AG04450 (cell line): ENCODE measurements around the gene ADGRG6. TPM values are rescaled to one million over a fixed set of nuclear protein-coding genes. Genes with fewer than 3 reads are reported as not detected.

Experiments used
- CTCF ChIA-PET: fragments of 300-600, 350-600 bp; formaldehyde crosslinking; extraction: SDS; loops from one replicate; lab custom pipeline; 2022; ENCODE audit warnings: antibody characterized with exemption, inconsistent platforms; lab: Charles Lee
- POLR2A ChIA-PET: fragments of 350-600 bp; formaldehyde crosslinking; extraction: SDS; loops from one replicate; lab custom pipeline; 2021; ENCODE audit warnings: antibody characterized with exemption, inconsistent platforms; lab: Yijun Ruan, JAX
- DNase-seq: peaks from one replicate; pipeline ENCODE4 v3.0.0-alpha.2; 2011; ENCODE audit warnings: low read depth, low spot score
- H3K27ac ChIP-seq: one replicate; pipeline ENCODE4 v1.5.1; 2012; ENCODE audit warnings: low read depth, low read length, control low read depth
- H3K27me3 ChIP-seq: one replicate; pipeline ENCODE4 v1.6.0; 2012; ENCODE audit warnings: low read length; ENCODE audit not compliant: control insufficient read depth, insufficient read depth
- H3K4me3 ChIP-seq: 2 replicates; pipeline ENCODE4 v1.5.1; 2011; ENCODE audit warnings: mild to moderate bottlenecking, low read depth, low read length, control low read depth
- H3K9me3 ChIP-seq: 2 replicates; pipeline ENCODE4 v1.5.1; 2012; ENCODE audit warnings: low read length; ENCODE audit not compliant: control insufficient read depth, insufficient read depth
- CTCF ChIP-seq: IDR thresholded peaks from 2 replicates; pipeline ENCODE4 v1.5.1; 2011; ENCODE audit warnings: low read depth, low read length, control low read depth, inconsistent platforms
- polyA plus RNA-seq: library from polyadenylated mRNA; depleted of rRNA; stranded (reverse); fragments of >200 nt; gene quantifications from 2 replicates; pipeline ENCODE4 v1.2.3, GENCODE V29; 2011

The ADGRG6 gene
- polyA plus RNA-seq, 1 experiment, result 16.2 TPM

GRCh38 chr6:142443532-142443931 lies 141.7 kb downstream of the ADGRG6 start:
- Histone ChIP-seq H3K27me3 (no peaks in the 10 kb centered on the region), H3K4me3 (no peak overlapping the region), H3K9me3 (no peaks in the 10 kb centered on the region), H3K27ac (no peak overlapping the region)
- CTCF ChIA-PET, result interaction anchor here (0.5 kb wide), 1 partner anchor 134 kb away, joined by 3 read pairs; no protein-coding TSS in a partner anchor
- TF ChIP-seq CTCF, result no peak
- POLR2A ChIA-PET, result no interaction called here
- no peak for DNase-seq

GRCh38 chr6:142444376-142444775 lies 142.6 kb downstream of the ADGRG6 start:
- ChIA-PET POLR2A (no interaction called here), CTCF (interaction anchor here (2.4 kb wide), 1 partner anchor 30 kb away, joined by 13 read pairs; no protein-coding TSS in a partner anchor)
- no peak overlapping the region for H3K4me3 ChIP-seq
- no peak for DNase-seq
- TF ChIP-seq CTCF, result no peak
- no peak overlapping the region for H3K27ac ChIP-seq
- H3K9me3 ChIP-seq, result no peaks in the 10 kb centered on the region
- H3K27me3 ChIP-seq, result no peaks in the 10 kb centered on the region

- DNase-seq, result no peak
These were observed 143.1 kb downstream of the ADGRG6 start for GRCh38 chr6:142444881-142445301.

GRCh38 chr6:142446168-142446567 lies 144.4 kb downstream of the ADGRG6 start:
- no peak overlapping the region for H3K27ac ChIP-seq
- no peaks in the 10 kb centered on the region for H3K27me3 ChIP-seq
- no peaks in the 10 kb centered on the region for H3K9me3 ChIP-seq
- no peak overlapping the region for H3K4me3 ChIP-seq
- TF ChIP-seq CTCF, result no peak
- CTCF ChIA-PET, result interaction anchor here (1.6 to 2.4 kb wide), 2 partner anchors 28 to 120 kb away, joined by 3 to 13 read pairs; no protein-coding TSS in a partner anchor
- POLR2A ChIA-PET, result no interaction called here
- no peak for DNase-seq

More at GRCh38 chr6:142444881-142445301, 143.1 kb downstream of the ADGRG6 start:
- ChIA-PET POLR2A (no interaction called here), CTCF (interaction anchor here (0.9 to 2.4 kb wide), 3 partner anchors 30 to 289 kb away, joined by 3 to 13 read pairs (median 3); no protein-coding TSS in a partner anchor)
- Histone ChIP-seq H3K27ac (no peak overlapping the region), H3K27me3 (no peaks in the 10 kb centered on the region), H3K9me3 (no peaks in the 10 kb centered on the region), H3K4me3 (no peak overlapping the region)
- no peak for TF ChIP-seq CTCF

GRCh38 chr6:142446576-142446975 lies 144.8 kb downstream of the ADGRG6 start:
- ChIA-PET CTCF (interaction anchor here (1.6 kb wide), 1 partner anchor 120 kb away, joined by 3 read pairs; no protein-coding TSS in a partner anchor), POLR2A (no interaction called here)
- DNase-seq, result no peak
- H3K9me3 ChIP-seq, result no peaks in the 10 kb centered on the region
- no peaks in the 10 kb centered on the region for H3K27me3 ChIP-seq
- TF ChIP-seq CTCF, result no peak
- H3K4me3 ChIP-seq, result no peak overlapping the region
- H3K27ac ChIP-seq, result no peak overlapping the region
